NCI-H187 treated with DMSO at 0.1 percent for 48 hours (cell line): ENCODE data around the gene PRRC2A.

ENCODE experiments used
- DNase-seq: peaks from one replicate; lab custom pipeline; 2025; lab: John Stamatoyannopoulos, UW

Gene PRRC2A

DNA sequence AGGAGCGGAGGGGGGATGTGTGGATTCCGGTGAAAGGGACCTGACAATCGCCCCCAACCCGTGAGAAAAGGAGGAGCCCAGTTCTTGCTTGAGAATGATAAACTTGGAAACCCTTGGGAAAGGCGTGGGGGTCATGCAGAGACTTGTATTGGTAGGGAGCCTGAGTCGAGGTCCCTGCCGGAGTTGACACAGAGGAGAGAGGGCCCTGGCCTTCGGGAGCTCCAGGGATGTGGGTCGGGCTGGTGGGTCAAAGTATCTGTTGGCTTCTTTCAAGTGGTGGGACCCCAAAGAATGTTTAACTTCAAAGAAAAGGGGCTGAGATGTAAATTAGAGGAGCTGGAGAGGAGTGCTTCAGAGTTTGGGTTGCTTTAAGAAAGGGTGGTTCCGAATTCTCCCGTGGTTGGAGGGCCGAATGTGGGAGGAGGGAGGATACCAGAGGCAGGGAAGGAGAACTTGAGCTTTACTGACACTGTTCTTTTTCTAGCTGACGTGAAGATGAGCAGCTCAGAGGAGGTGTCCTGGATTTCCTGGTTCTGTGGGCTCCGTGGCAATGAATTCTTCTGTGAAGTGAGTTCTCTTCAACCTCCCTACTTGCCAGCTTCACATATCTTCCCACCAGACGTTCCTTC lies 45.9 kb downstream of the PRRC2A start:
- DNase-seq, result no peak

DNA sequence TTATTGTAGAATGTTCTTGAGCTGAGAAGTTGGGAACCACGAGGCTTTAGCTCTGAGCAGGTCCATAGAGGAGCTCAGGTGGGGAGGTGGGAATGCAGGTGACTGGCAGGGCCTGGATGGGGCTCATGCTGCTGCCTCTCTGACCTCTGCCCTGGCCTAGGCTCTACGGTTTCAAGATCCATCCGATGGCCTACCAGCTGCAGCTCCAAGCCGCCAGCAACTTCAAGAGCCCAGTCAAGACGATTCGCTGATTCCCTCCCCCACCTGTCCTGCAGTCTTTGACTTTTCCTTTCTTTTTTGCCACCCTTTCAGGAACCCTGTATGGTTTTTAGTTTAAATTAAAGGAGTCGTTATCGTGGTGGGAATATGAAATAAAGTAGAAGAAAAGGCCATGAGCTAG lies 49.2 kb downstream of the PRRC2A start, which contains the start of gene LY6G5B:
LY6G5B (plus strand) TSS at position 301 of the 400 bp plus-strand sequence. CDS start 975 bp downstream, outside the sequence.
- DNase-seq, result no peak

DNA sequence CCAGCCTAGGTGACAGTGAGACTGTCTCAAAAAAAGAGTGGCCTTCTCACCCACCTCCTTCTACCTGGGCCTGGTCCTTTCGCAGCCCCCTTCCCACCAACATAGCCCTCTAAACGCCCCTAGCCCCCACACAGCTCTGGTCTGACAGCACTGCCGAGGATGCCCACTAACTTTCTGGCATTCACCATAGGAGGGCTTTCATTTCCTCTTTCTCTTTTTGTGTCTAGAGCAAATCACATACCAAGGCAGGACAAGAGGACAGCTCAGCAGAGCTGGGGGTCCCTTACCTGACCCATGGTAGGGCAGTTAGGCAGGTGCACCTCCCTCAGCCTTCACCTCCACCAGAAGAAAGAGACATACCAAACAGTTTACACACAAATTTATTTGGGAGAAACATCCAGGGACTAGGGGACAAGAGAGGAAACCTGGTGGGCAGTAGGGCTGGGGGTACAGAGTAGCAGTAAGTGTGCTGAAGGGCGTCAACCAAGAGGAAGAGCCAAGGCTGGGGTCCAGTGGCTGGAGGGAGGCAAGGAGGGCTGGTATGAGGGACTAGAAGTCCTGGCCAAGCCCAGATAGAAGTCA lies 55.9 kb downstream of the PRRC2A start:
- DNase-seq, result no peak

DNA sequence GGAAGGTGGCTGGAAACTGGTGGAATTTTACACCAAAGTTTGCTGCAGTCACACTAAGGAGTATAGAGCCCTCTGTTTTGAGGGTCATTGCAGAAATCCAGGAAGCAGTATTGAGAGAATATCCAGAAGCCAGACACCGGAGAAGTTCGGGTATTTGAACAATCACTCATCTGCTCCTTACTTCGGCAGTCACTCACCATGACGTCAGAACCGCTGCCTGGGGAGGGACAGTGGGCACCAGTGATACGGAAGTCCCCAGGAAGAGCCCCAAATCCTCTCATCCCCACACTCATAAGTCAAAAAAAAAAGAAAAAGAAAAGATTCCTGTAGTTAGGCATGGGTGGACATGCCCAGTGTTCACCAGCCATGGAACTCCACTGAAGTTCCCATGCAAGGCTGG lies 56.4 kb downstream of the PRRC2A start:
- no peak for DNase-seq

DNA sequence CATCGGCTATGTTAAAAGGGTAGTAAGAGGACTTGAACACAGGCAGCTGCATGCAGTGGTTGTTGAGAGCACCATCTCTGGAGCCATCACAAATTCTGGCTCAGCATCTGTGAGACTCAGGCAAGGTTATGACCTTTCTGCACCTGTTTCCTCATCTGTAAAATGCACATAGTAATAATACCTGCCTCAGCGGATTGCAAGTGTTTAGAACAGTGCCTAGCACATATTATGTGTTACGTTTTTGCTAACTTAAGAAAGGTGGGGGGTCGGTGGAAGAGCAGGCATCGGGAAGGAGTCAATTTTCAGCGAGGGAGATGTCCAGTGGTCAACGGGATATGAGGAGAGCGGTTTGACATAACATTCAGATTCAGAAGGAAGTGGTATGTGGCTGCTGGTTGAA lies 57.4 kb downstream of the PRRC2A start:
- DNase-seq, result no peak

DNA sequence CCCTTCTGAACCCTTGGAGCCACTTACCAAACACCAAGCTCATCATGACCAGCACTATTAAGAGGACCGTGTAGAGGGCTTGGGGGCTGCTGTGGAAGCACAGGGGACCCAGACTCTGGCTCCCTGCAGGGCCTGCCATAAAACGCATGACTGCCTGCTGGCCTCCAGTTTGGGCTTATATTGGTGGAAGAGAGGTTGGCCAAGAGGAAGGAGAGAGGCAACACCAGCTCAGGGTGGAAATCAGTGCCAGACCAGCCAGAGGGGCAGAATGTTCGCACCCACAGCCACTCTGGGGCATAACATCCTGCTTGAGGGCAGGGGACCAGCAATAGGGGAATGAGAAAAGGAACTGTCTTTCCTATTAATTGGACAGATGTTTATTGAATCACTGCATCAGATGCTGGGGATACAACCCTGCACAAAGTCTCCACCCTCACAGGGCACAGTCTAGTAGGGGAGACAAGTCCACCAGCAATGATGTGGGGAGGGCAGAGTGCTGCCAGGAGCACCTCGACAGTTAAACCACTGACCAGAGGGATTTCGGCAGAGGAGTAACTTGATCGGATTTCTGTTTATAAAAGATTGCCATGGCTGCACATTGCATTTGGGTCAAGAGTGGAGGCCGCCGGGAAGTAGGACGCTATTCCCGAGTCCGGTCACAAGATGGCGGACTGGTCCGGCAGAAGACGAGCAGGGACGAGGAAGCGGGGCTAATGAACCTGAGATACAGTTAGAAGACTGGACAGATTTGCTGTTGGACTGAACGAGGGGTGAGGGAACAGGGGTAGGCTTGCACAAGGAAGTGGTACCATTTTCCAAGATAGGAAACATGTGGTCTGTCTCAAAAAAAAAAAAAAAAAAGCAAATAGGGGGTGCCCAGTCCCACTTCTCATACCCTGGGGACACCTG lies 60.0 kb downstream of the PRRC2A start, which contains the start of gene LY6G5C:
LY6G5C (minus strand) TSS at position 842 of the 909 bp plus-strand sequence; CDS start at position 148, 694 bp downstream.
- DNase-seq, result peak; percentile 34

DNA sequence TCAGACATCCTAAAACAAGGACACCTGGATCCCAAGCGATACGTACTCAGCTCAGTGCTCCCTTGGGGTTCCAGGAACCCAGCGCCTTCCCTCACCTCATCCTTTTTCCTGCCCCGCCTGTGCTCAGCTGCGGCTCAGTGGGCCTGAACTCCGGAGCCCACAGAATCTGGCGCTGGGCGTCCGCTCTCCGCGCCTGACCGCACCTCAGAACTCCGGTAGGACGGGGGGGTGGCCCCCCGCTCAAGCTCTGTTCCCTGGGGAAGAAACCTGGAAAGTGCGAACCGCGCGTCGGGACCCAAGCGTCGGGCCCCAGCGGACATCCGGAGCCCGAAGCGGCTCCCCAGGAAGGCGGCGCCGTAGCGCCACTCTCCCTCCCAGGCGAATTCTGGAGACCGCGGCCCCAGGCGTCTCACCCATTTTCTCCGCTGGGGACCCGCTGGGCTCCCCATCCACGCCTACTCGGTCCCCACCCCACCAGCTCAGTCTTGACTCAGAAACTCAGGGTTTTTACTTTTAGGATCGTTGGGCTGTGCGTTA lies 60.7 kb downstream of the PRRC2A start:
- no peak for DNase-seq

DNA sequence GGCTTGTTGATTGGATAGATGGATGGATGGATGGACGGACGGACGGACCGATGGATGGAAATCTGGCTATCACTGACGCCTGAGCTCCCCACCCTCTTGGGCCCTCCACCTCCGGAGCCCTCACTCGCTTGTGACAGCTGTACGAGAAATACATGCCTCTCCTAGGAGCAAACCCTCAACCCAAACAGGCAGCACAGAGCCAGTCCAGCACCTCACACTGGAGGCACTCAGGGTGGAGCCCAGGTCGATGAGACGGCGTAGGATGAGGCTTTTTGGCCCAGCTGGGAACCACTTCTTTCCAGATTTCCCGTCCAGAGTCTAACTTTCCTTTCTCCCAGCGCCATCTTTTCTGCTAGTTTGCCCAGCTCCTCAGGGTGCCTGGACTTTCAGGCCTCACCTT lies 63.1 kb downstream of the PRRC2A start:
- DNase-seq, result no peak

DNA sequence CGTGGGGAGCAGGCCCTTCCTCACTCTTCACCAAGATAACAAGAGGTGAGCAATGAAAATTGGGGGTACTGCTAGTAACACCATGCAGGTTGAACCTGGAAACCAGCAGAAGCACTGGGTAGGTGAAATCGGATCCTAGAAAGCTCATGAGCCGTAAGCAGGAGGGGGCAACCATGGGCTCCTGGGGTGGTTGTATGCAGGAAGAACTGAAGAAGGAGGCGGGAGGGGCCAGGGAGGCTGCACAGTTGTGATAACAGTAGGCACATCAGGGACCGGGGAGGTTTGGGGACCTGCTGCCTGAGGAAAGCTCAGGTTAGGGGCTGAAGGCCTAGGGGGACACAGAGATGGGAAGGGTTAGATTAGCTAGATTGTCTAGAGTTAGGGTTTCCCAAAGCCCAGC lies 66.0 kb downstream of the PRRC2A start:
- DNase-seq, result no peak

DNA sequence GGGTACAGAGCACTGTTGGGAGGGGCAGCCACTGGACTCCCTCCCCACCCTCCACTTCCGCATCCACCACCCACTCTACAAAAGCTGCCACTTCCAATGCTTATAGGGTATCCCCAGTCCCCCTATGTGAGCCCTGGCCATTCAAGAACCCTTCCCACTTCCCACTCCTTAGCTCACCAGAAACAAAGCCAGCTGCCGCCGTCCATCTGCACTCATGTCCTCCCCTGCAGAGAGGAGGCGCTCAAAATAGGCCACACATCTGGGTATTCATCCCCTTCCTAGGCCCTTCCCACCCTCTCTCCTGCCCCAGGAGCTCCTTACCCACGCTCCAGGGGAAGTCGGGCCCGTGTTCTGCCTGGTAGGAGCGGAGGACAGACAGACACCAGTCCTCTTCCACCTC lies 66.8 kb downstream of the PRRC2A start:
- DNase-seq, result no peak
